KG1 (cell line): ENCODE data around the gene CMTM1.

Experiments
- DNase-seq: peaks from one replicate; lab custom pipeline; 2025; lab: John Stamatoyannopoulos, UW

The CMTM1 gene

GRCh38 chr16:66566051-66566901 is at the start of gene CMTM1:
Gene CMTM1 (plus strand): TSS chr16:66566439. CDS start chr16:66566514, 75 bp downstream.
- DNase-seq: no peak

- no peak for DNase-seq
These were observed 49.8 kb upstream of the CMTM1 start for GRCh38 chr16:66516509-66516807.

- peak; percentile 93 for DNase-seq
These were observed 49.2 kb upstream of the CMTM1 start for GRCh38 chr16:66516808-66517585.

- DNase-seq: no peak
These were observed 48.5 kb upstream of the CMTM1 start for GRCh38 chr16:66517586-66518263.

GRCh38 chr16:66519482-66520373 is 46.5 kb upstream of the CMTM1 start:
- DNase-seq: no peak

- DNase-seq: peak; percentile 61
These were observed 45.7 kb upstream of the CMTM1 start for GRCh38 chr16:66520406-66521170.

GRCh38 chr16:66521252-66521713 is 45.0 kb upstream of the CMTM1 start:
- DNase-seq: no peak

GRCh38 chr16:66521951-66522771 is 44.1 kb upstream of the CMTM1 start:
- DNase-seq: peak; percentile 61

- no peak for DNase-seq
These were observed 43.2 kb upstream of the CMTM1 start for GRCh38 chr16:66522816-66523590.

- peak; percentile 58 for DNase-seq
These were observed 42.3 kb upstream of the CMTM1 start for GRCh38 chr16:66523861-66524354.

GRCh38 chr16:66524601-66525164 is 41.6 kb upstream of the CMTM1 start:
- DNase-seq: peak; percentile 77

GRCh38 chr16:66525396-66526180 is 40.7 kb upstream of the CMTM1 start:
- peak; percentile 23 for DNase-seq

- no peak for DNase-seq
These were observed 37.9 kb upstream of the CMTM1 start for GRCh38 chr16:66528294-66528693.

- DNase-seq: no peak
These were observed 36.8 kb upstream of the CMTM1 start for GRCh38 chr16:66529475-66529874.

- no peak for DNase-seq
These were observed 31.9 kb upstream of the CMTM1 start for GRCh38 chr16:66534376-66534799.

- no peak for DNase-seq
These were observed 29.7 kb upstream of the CMTM1 start for GRCh38 chr16:66536525-66536924.

- DNase-seq: no peak
These were observed 29.0 kb upstream of the CMTM1 start for GRCh38 chr16:66537236-66537635.

- no peak for DNase-seq
These were observed 27.3 kb upstream of the CMTM1 start for GRCh38 chr16:66538910-66539309.
